Measurements from ENCODE around the gene BTN1A1.

BTN1A1 gene

DNA sequence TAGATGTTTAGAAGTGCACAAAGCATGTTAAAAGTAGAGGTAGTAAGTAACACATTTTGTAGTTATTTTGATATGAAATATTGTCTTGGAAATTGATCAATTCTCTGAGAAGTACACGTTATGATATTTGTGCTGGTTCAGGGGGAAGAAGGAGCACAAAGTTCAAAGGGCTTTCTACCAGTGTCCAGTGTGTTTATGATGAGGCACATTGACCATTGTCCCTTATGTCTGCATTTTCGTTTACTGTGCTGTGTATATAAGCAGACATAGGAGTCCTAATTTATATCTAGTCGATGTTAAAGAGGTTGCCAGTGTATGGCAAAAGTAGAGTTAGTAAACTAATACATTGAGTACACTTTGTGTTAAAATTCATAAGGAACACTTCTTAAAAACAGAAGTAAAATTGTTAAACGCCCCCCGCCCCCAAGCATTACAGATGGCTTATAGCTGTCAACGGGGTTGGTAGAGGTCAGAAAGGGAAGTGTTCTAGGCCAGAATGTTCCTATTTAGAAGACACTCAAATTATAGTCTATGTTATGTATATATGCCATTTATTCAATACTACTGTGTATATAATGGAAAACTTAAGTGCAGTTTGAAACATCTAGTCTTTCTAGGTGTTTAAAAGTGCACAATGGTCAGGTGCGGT is 24.7 kb downstream of the BTN1A1 start:
- H3K4me3 ChIP-seq (ENCODE audit: low read depth, low read length): no peak overlapping the region
- TF ChIP-seq, protein P1, sequence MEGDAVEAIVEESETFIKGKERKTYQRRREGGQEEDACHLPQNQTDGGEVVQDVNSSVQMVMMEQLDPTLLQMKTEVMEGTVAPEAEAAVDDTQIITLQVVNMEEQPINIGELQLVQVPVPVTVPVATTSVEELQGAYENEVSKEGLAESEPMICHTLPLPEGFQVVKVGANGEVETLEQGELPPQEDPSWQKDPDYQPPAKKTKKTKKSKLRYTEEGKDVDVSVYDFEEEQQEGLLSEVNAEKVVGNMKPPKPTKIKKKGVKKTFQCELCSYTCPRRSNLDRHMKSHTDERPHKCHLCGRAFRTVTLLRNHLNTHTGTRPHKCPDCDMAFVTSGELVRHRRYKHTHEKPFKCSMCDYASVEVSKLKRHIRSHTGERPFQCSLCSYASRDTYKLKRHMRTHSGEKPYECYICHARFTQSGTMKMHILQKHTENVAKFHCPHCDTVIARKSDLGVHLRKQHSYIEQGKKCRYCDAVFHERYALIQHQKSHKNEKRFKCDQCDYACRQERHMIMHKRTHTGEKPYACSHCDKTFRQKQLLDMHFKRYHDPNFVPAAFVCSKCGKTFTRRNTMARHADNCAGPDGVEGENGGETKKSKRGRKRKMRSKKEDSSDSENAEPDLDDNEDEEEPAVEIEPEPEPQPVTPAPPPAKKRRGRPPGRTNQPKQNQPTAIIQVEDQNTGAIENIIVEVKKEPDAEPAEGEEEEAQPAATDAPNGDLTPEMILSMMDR (IDR thresholded peaks at IDR 0.05; ENCODE audit: low read depth, low read length): no peak

DNA sequence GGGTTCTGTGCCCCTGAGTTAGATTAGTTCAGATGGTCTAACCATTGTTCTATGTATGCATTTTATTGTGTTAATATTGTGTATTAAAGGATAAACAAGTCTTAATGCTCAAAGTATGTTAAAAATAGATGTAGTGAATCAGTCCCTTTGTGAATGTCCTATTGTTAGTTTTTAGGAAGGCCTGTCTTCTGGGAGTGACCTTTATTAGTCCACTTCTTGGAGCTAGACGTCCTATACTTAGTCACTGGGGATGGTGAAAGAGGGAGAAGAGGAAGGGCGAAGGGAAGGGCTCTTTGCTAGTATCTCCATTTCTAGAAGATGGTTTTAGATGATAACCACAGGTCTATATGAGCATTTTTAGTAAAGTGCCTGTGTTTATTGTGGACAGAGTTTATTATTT is 25.7 kb downstream of the BTN1A1 start:
- TF ChIP-seq, protein P1 (IDR thresholded peaks at IDR 0.05; ENCODE audit: low read depth, low read length): no peak
- H3K4me3 ChIP-seq (ENCODE audit: low read depth, low read length): no peak overlapping the region

DNA sequence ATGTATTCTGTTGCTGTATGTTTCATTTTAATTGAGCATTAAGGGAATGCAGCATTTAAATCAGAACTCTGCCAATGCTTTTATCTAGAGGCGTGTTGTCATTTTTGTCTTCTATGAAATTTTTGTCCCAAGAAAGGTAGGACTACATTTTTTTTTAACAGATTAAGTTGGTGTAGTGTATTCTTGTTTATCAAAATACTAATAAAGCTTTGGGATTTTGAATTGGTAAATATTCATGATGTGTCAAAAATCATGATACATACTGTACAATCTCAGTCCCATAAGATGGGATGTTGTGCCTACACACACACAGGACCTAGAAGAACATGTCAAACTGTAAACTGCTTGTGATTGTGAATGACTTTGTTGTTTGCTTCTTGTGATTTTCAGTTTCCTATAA is 26.8 kb downstream of the BTN1A1 start:
- TF ChIP-seq, protein P1 (IDR thresholded peaks at IDR 0.05; ENCODE audit: low read depth, low read length): no peak

DNA sequence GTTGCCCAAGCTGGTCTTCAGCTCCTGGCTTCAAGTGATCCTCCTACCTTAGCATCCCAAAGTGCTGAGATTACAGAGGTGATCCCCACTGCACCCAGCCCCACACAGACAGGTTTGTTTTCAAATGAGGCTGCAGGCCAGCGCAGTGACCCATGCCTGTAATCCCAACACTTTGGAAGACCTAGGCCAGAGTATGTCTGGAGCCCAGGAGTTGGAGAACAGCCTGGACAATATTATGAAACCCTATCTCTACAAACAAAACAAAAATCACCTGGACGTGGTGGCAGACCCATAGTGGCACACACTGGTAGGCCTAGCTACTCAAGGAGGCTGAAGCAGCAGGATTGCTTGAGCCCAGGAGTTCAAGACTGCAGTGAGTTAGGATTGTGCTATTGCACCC is 30.1 kb downstream of the BTN1A1 start:
- no peak overlapping the region for H3K4me3 ChIP-seq (ENCODE audit: low read depth, low read length)
- TF ChIP-seq, protein P1 (IDR thresholded peaks at IDR 0.05; ENCODE audit: low read depth, low read length): no peak

More for the DNA sequence above, 26.8 kb downstream of the BTN1A1 start:
- no peak overlapping the region for H3K4me3 ChIP-seq (ENCODE audit: low read depth, low read length)

DNA sequence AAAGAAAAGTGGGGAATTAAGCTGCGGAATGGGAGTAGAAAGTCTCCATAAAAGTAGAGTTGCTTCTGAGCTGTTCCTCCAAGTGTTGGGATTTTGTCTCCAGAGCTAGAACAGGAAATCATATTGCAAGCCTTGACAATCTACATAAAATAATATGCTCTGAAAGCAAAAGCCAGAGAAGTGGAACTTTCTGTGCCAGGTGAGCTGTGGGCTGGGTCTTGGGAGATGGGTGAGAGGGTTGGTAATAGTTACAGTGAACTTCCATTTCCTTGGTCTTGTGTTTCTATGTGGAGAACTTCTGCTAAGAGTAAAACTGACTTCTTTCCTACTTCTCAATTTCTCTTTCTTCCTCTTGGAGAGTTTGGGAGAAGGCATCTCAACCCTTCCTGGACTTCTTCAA is 31.8 kb downstream of the BTN1A1 start:
- TF ChIP-seq, protein P1 (IDR thresholded peaks at IDR 0.05; ENCODE audit: low read depth, low read length): no peak
- no peak overlapping the region for H3K4me3 ChIP-seq (ENCODE audit: low read depth, low read length)

DNA sequence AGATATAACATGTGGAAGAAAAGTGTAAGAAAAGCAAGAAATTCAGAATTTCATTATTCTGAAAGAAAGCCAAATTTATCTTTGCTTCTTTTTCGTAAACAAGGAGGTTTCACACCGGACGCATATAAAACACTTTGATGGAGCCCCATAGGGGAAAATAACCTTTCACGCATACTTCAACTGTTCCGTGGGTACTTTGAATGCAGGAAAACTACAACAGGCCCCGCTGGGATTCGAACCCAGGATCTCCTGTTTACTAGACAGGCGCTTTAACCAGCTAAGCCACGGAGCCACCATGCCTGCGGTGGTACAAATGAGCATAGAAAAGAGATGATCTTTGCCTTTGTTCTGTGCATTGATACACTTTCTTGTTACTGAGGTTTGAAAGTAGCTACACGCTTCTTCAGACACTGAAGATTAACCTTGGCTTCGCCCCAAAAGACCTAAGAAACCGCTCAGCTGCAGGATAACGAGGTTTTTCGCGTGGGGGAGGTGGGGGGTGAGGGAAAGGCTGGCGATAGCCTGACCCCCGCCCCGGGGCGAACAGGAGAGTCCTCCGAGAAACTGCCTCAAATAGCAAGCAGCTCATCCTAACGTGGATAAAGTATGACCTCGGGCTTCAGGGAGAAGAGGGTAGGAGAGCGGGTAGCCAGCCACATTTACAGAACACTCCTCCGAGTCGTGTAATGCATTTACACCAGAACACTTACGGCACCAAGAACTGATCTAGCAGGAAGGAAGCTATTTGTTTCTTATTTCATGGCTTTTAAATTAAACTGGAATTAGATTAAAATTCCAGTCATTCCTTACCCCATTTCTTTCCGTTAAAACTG is 32.8 kb downstream of the BTN1A1 start:
- H3K4me3 ChIP-seq (ENCODE audit: low read depth, low read length): peak overlapping the region; percentile 61

More for the DNA sequence above, 32.8 kb downstream of the BTN1A1 start:
- TF ChIP-seq, protein P1 (IDR thresholded peaks at IDR 0.05; ENCODE audit: low read depth, low read length): no peak
